ENCODE results near the gene DHX32.

- TF ChIP-seq, protein P1, sequence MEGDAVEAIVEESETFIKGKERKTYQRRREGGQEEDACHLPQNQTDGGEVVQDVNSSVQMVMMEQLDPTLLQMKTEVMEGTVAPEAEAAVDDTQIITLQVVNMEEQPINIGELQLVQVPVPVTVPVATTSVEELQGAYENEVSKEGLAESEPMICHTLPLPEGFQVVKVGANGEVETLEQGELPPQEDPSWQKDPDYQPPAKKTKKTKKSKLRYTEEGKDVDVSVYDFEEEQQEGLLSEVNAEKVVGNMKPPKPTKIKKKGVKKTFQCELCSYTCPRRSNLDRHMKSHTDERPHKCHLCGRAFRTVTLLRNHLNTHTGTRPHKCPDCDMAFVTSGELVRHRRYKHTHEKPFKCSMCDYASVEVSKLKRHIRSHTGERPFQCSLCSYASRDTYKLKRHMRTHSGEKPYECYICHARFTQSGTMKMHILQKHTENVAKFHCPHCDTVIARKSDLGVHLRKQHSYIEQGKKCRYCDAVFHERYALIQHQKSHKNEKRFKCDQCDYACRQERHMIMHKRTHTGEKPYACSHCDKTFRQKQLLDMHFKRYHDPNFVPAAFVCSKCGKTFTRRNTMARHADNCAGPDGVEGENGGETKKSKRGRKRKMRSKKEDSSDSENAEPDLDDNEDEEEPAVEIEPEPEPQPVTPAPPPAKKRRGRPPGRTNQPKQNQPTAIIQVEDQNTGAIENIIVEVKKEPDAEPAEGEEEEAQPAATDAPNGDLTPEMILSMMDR (IDR thresholded peaks at IDR 0.05): no peak
- TF ChIP-seq POLR2AphosphoS5 (IDR thresholded peaks at IDR 0.05): no peak
Measured at GRCh38 chr10:125883211-125883610, 2.1 kb upstream of the DHX32 start.

All from transverse colon (tissue), 4 donors.